ENCODE measurements around the gene ATP6V1B1. TPM values are rescaled to one million over a fixed set of nuclear protein-coding genes. Genes with fewer than 3 reads are reported as not detected.

The ATP6V1B1 gene
- total and polyA plus RNA-seq, 2 of the 13 experiments (the other 11 are each of a cell fraction or from before 2014, with no cell fraction given) = 0.58 to 1.6 TPM

GRCh38 chr2:70887550-70888246, 48.0 kb upstream of the ATP6V1B1 start (continued):
- TF ChIP-seq SNAPC4 (CRISPR knock-in tag; IDR thresholded peaks at IDR 0.05) = no peak
- TF ChIP-seq KLF13 (CRISPR knock-in tag; IDR thresholded peaks at IDR 0.05) = no peak
- TF ChIP-seq TMF1 (CRISPR knock-in tag; IDR thresholded peaks at IDR 0.05; ENCODE audit: low read depth) = no peak
- no peak for TF ChIP-seq HOXA7 (CRISPR knock-in tag; IDR thresholded peaks at IDR 0.05)
- 0 out of 2 replicates have a peak, but pooled peaks have one; percentile 30 for TF ChIP-seq ZNF552 (CRISPR knock-in tag; IDR thresholded peaks at IDR 0.05; ENCODE audit: borderline replicate concordance)
- no peak for TF ChIP-seq SMAD1 (CRISPR knock-in tag; IDR thresholded peaks at IDR 0.05; ENCODE audit: borderline replicate concordance, low read depth)
- no peak for TF ChIP-seq ZNF430 (CRISPR knock-in tag; IDR thresholded peaks at IDR 0.05)
- TF ChIP-seq HDAC2 (CRISPR knock-in tag; IDR thresholded peaks at IDR 0.05) = 0 out of 2 replicates have a peak, but pooled peaks have one; percentile 37
- TF ChIP-seq SRY (CRISPR knock-in tag; IDR thresholded peaks at IDR 0.05) = peak; percentile 82; the same call in 1 of the 2 replicates
- TF ChIP-seq SP5 (CRISPR knock-in tag; IDR thresholded peaks at IDR 0.05; ENCODE audit: borderline replicate concordance, low read depth) = 0 out of 2 replicates have a peak, but pooled peaks have one; percentile 32
- TF ChIP-seq, protein P1, sequence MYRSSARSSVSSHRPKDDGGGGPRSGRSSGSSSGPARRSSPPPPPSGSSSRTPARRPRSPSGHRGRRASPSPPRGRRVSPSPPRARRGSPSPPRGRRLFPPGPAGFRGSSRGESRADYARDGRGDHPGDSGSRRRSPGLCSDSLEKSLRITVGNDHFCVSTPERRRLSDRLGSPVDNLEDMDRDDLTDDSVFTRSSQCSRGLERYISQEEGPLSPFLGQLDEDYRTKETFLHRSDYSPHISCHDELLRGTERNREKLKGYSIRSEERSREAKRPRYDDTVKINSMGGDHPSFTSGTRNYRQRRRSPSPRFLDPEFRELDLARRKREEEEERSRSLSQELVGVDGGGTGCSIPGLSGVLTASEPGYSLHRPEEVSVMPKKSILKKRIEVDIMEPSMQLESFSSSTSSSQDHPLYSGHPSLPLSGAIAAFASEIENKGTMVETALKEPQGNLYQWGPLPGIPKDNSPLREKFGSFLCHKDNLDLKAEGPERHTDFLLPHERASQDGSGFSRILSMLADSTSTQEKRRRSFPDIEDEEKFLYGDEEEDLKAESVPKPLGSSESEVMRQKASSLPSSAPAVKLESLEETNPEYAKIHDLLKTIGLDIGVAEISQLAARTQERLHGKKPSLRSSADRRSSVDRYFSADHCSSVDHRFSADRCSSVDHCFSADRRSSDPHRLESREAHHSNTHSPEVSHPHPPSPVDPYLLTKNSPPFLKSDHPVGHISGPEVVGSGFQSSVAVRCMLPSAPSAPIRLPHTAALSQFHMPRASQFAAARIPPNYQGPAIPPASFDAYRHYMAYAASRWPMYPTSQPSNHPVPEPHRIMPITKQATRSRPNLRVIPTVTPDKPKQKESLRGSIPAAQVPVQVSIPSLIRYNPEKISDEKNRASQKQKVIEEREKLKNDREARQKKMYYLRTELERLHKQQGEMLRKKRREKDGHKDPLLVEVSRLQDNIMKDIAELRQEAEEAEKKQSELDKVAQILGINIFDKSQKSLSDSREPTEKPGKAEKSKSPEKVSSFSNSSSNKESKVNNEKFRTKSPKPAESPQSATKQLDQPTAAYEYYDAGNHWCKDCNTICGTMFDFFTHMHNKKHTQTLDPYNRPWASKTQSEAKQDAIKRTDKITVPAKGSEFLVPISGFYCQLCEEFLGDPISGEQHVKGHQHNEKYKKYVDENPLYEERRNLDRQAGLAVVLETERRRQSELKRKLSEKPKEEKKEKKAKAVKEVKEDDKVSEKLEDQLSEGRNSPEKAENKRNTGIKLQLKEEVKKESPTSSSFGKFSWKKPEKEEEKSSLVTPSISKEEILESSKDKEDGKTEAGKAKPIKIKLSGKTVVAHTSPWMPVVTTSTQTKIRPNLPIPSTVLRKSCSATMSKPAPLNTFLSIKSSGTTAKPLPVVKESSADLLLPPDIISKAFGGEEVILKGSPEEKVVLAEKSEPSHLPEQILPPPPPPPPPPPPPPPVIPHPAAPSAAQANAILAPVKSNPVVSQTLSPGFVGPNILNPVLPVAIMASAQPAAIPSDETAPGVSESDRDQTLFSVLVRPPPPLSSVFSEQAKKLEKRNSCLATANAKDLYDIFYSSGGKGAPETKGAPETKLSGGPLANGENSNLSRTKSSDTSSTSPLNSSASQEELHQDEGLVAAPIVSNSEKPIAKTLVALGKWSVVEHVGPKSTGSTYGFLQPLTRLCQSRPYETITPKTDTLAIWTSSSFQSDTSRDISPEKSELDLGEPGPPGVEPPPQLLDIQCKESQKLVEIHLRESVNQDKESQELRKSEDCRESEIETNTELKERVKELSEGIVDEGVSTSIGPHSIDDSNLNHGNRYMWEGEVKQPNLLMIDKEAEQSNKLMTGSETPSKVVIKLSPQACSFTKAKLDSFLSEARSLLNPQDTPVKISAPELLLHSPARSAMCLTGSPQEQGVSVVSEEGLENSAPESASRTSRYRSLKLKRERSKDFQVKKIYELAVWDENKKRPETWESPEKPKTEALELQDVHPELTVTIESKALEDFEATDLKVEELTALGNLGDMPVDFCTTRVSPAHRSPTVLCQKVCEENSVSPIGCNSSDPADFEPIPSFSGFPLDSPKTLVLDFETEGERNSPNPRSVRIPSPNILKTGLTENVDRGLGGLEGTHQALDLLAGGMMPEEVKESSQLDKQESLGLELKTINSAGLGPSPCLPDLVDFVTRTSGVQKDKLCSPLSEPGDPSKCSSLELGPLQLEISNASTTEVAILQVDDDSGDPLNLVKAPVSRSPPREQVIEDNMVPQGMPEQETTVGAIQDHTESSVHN (CRISPR knock-in tag; IDR thresholded peaks at IDR 0.05) = no peak
- TF ChIP-seq PLSCR1 (CRISPR knock-in tag; IDR thresholded peaks at IDR 0.05; ENCODE audit: borderline replicate concordance) = no peak
- no peak for TF ChIP-seq ZNF451 (CRISPR knock-in tag; IDR thresholded peaks at IDR 0.05)

Measured in HepG2 (cell line).